ENCODE results near the gene TNS3. TPM values are rescaled to one million over a fixed set of nuclear protein-coding genes. Genes with fewer than 3 reads are reported as not detected.

The TNS3 gene
- total and polyA plus RNA-seq, 4 experiments from 2014 or later, result 0.11 to 3.2 (median 1.3) TPM; not detected in 1

DNA sequence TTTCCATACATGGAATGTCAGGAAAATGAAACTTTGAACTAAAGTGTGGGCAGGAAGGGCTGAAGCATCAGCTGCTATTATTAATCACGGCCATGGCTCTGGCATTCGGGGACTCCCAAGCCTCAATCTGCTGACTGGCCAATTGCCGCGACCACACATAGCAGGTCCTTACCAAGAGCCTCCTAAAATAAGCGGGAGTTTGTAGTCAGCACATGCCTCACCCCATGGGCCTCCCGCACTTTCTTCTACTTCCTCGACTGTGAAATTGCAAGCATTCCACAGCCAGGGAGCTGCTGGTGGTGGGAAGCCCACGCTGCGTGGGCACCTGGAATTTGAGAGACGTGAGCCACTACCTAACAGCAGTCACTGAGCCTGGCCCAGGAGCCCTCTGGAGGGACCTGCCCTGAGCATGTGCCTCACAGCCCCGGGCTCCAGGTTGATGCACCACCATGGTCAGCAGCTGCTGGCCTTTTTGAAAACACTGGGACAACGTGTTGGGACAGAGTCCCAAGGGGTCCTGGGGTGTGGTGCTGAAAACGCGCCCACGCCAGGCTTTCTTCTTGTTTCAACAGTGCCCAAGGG, 211.4 kb downstream of the TNS3 start:
- intact Hi-C loops (cut with micrococcal nuclease), result no loop called here
- Mint-ChIP-seq H3K4me1 (no peaks in the 10 kb centered on the region), H3K27me3 (no peaks in the 10 kb centered on the region), H3K9me3 (peaks cover 0 to 6% (median 0%) of the 10 kb centered on the region in 8 donors), H3K27ac (no peak overlapping the region), H3K36me3 (no peaks in the 10 kb centered on the region), H3K4me3 (no peak overlapping the region)
- H3K27ac ChIP-seq (ENCODE audit: low read depth, low read length), result no peak overlapping the region
- no peaks in the 10 kb centered on the region for H3K9me3 ChIP-seq (ENCODE audit: control insufficient read depth in 1 of 2, low read length in 2 of 2)
- no peaks in the 10 kb centered on the region for H3K27me3 ChIP-seq (ENCODE audit: insufficient read depth, low read length)
- H3K4me3 ChIP-seq (ENCODE audit: low read length in 2 of 2), result no peak overlapping the region
- CTCF ChIA-PET (ENCODE audit: partially characterized antibody), result no interaction called here
- H3K36me3 ChIP-seq (ENCODE audit: insufficient read depth, low read length), result no peaks in the 10 kb centered on the region
- no peak for DNase-seq
- POLR2A ChIA-PET (ENCODE audit: partially characterized antibody), result no interaction called here
- no peaks in the 10 kb centered on the region for H3K4me1 ChIP-seq (ENCODE audit: insufficient read depth, low read length)

DNA sequence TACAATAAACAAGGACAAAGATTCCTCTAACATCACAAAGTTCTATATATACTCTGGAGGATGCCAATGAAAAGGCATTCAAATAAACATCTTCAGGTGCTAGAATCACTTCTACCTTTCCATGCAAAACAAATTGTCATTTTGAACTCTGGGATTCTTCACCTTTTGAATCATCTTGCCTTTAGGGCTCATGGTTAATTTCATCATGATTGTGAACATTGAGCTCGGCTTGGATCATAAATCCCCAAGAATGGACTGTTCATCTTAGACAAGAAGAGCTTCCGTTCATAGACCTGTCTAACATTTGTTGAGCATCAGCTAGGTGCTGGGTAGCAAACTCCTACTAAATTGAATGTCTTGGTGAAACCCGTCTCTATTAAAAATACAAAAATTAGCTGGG, 212.2 kb downstream of the TNS3 start:
- H3K4me3 ChIP-seq (ENCODE audit: low read length in 2 of 2), result no peak overlapping the region
- no peaks in the 10 kb centered on the region for H3K4me1 ChIP-seq (ENCODE audit: insufficient read depth, low read length)
- H3K27me3 ChIP-seq (ENCODE audit: insufficient read depth, low read length), result no peaks in the 10 kb centered on the region
- H3K27ac ChIP-seq (ENCODE audit: low read depth, low read length), result no peak overlapping the region
- Mint-ChIP-seq H3K4me3 (no peak overlapping the region), H3K4me1 (no peaks in the 10 kb centered on the region), H3K36me3 (no peaks in the 10 kb centered on the region), H3K9me3 (peaks cover 0 to 5% (median 0%) of the 10 kb centered on the region in 8 donors), H3K27ac (no peak overlapping the region), H3K27me3 (no peaks in the 10 kb centered on the region)
- intact Hi-C loops (cut with micrococcal nuclease), result no loop called here
- no peaks in the 10 kb centered on the region for H3K36me3 ChIP-seq (ENCODE audit: insufficient read depth, low read length)
- no peaks in the 10 kb centered on the region for H3K9me3 ChIP-seq (ENCODE audit: control insufficient read depth in 1 of 2, low read length in 2 of 2)
- ChIA-PET POLR2A (ENCODE audit: partially characterized antibody) (no interaction called here), CTCF (ENCODE audit: partially characterized antibody) (no interaction called here)
- no peak for DNase-seq

GRCh38 chr7:47368190-47368812, 213.6 kb downstream of the TNS3 start:
- DNase-seq, result no peak
- Histone ChIP-seq H3K4me1 (ENCODE audit: insufficient read depth, low read length) (no peaks in the 10 kb centered on the region), H3K36me3 (ENCODE audit: insufficient read depth, low read length) (no peaks in the 10 kb centered on the region), H3K27ac (ENCODE audit: low read depth, low read length) (no peak overlapping the region), H3K27me3 (ENCODE audit: insufficient read depth, low read length) (no peaks in the 10 kb centered on the region), H3K9me3 (ENCODE audit: control insufficient read depth in 1 of 2, low read length in 2 of 2) (no peaks in the 10 kb centered on the region), H3K4me3 (ENCODE audit: low read length in 2 of 2) (no peak overlapping the region)
- CTCF ChIA-PET (ENCODE audit: partially characterized antibody), result no interaction called here
- POLR2A ChIA-PET (ENCODE audit: partially characterized antibody), result no interaction called here
- Mint-ChIP-seq H3K4me3 (no peak overlapping the region), H3K27me3 (no peaks in the 10 kb centered on the region), H3K9me3 (peaks cover 0 to 5% (median 0%) of the 10 kb centered on the region in 8 donors), H3K36me3 (no peaks in the 10 kb centered on the region), H3K27ac (no peak overlapping the region), H3K4me1 (no peaks in the 10 kb centered on the region)
- intact Hi-C loops (cut with micrococcal nuclease), result no loop called here

- Mint-ChIP-seq H3K4me3 (no peak overlapping the region), H3K27ac (peak overlapping the region in 1 of 7 donors; percentile 24), H3K27me3 (no peaks in the 10 kb centered on the region), H3K9me3 (peaks cover 0 to 5% (median 0%) of the 10 kb centered on the region in 8 donors), H3K4me1 (no peaks in the 10 kb centered on the region), H3K36me3 (no peaks in the 10 kb centered on the region)
- DNase-seq, result no peak
- CTCF ChIA-PET (ENCODE audit: partially characterized antibody), result no interaction called here
- Histone ChIP-seq H3K9me3 (ENCODE audit: control insufficient read depth in 1 of 2, low read length in 2 of 2) (no peaks in the 10 kb centered on the region), H3K36me3 (ENCODE audit: insufficient read depth, low read length) (no peaks in the 10 kb centered on the region), H3K4me3 (ENCODE audit: low read length in 2 of 2) (no peak overlapping the region), H3K4me1 (ENCODE audit: insufficient read depth, low read length) (no peaks in the 10 kb centered on the region), H3K27me3 (ENCODE audit: insufficient read depth, low read length) (no peaks in the 10 kb centered on the region), H3K27ac (ENCODE audit: low read depth, low read length) (no peak overlapping the region)
- POLR2A ChIA-PET (ENCODE audit: partially characterized antibody), result no interaction called here
- intact Hi-C loops (cut with micrococcal nuclease), result no loop called here
These were observed 214.5 kb downstream of the TNS3 start for GRCh38 chr7:47367369-47367768.

DNA sequence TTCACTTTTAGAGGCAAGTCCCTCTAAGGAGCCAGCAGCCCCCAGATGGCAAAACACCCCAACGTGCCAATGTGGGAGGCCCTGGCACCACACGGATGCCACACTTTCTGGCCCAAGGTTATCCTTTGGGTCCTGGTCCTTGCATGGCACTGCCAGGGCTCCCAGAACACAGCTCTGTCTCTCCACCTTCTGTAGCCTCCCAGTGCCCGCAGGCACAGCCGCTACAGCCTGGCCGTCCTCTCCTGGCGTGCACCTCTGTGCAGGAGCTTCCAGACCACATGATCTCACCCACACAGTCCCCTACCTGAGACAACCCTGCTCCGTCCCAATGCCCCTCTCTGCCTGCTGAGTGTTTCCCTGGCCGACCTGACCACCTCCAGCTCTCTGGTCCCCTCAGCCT, 215.0 kb downstream of the TNS3 start:
- no peak overlapping the region for H3K4me3 ChIP-seq (ENCODE audit: low read length in 2 of 2)
- no peaks in the 10 kb centered on the region for H3K27me3 Mint-ChIP-seq
- H3K27ac ChIP-seq (ENCODE audit: low read depth, low read length), result no peak overlapping the region
- intact Hi-C loops (cut with micrococcal nuclease), result no loop called here
- H3K27me3 ChIP-seq (ENCODE audit: insufficient read depth, low read length), result no peaks in the 10 kb centered on the region
- H3K4me3 Mint-ChIP-seq, result no peak overlapping the region
- CTCF ChIA-PET (ENCODE audit: partially characterized antibody), result no interaction called here
- H3K4me1 Mint-ChIP-seq, result no peaks in the 10 kb centered on the region
- no peaks in the 10 kb centered on the region for H3K36me3 ChIP-seq (ENCODE audit: insufficient read depth, low read length)
- H3K36me3 Mint-ChIP-seq, result no peaks in the 10 kb centered on the region
- no peaks in the 10 kb centered on the region for H3K9me3 ChIP-seq (ENCODE audit: control insufficient read depth in 1 of 2, low read length in 2 of 2)
- peaks cover 0 to 5% (median 0%) of the 10 kb centered on the region in 8 donors for H3K9me3 Mint-ChIP-seq
- no peaks in the 10 kb centered on the region for H3K4me1 ChIP-seq (ENCODE audit: insufficient read depth, low read length)
- no peak for DNase-seq
- POLR2A ChIA-PET (ENCODE audit: partially characterized antibody), result no interaction called here
- peak overlapping the region in 1 of 7 donors; percentile 24 for H3K27ac Mint-ChIP-seq

- no peak for DNase-seq
- H3K27me3 ChIP-seq (ENCODE audit: insufficient read depth, low read length), result no peaks in the 10 kb centered on the region
- Mint-ChIP-seq H3K4me1 (no peaks in the 10 kb centered on the region), H3K27me3 (no peaks in the 10 kb centered on the region), H3K4me3 (no peak overlapping the region), H3K27ac (no peak overlapping the region), H3K9me3 (peaks cover 0 to 5% (median 0%) of the 10 kb centered on the region in 8 donors), H3K36me3 (no peaks in the 10 kb centered on the region)
- ChIA-PET CTCF (ENCODE audit: partially characterized antibody) (no interaction called here), POLR2A (ENCODE audit: partially characterized antibody) (no interaction called here)
- no peak overlapping the region for H3K4me3 ChIP-seq (ENCODE audit: low read length in 2 of 2)
- intact Hi-C loops (cut with micrococcal nuclease), result no loop called here
- H3K27ac ChIP-seq (ENCODE audit: low read depth, low read length), result no peak overlapping the region
- H3K4me1 ChIP-seq (ENCODE audit: insufficient read depth, low read length), result no peaks in the 10 kb centered on the region
- no peaks in the 10 kb centered on the region for H3K9me3 ChIP-seq (ENCODE audit: control insufficient read depth in 1 of 2, low read length in 2 of 2)
- H3K36me3 ChIP-seq (ENCODE audit: insufficient read depth, low read length), result no peaks in the 10 kb centered on the region
These were observed 215.7 kb downstream of the TNS3 start for GRCh38 chr7:47366211-47366610.

- no peak overlapping the region for H3K4me3 Mint-ChIP-seq
- peaks cover 0 to 4% (median 0%) of the 10 kb centered on the region in 8 donors for H3K9me3 Mint-ChIP-seq
- Histone ChIP-seq H3K27me3 (ENCODE audit: insufficient read depth, low read length) (no peaks in the 10 kb centered on the region), H3K36me3 (ENCODE audit: insufficient read depth, low read length) (no peaks in the 10 kb centered on the region), H3K9me3 (ENCODE audit: control insufficient read depth in 1 of 2, low read length in 2 of 2) (no peaks in the 10 kb centered on the region), H3K4me3 (ENCODE audit: low read length in 2 of 2) (no peak overlapping the region), H3K4me1 (ENCODE audit: insufficient read depth, low read length) (no peaks in the 10 kb centered on the region), H3K27ac (ENCODE audit: low read depth, low read length) (no peak overlapping the region)
- H3K27me3 Mint-ChIP-seq, result no peaks in the 10 kb centered on the region
- ChIA-PET CTCF (ENCODE audit: partially characterized antibody) (no interaction called here), POLR2A (ENCODE audit: partially characterized antibody) (no interaction called here)
- no peaks in the 10 kb centered on the region for H3K36me3 Mint-ChIP-seq
- no peaks in the 10 kb centered on the region for H3K4me1 Mint-ChIP-seq
- intact Hi-C loops (cut with micrococcal nuclease), result no loop called here
- no peak for DNase-seq
- H3K27ac Mint-ChIP-seq, result no peak overlapping the region
These were observed 218.9 kb downstream of the TNS3 start for GRCh38 chr7:47362984-47363383.

All from CD4-positive, alpha-beta memory T cell (primary cell).